HG03354 (cell line): ENCODE results near the gene CFAP54.

ENCODE experiments used
- ATAC-seq: cut with Tn5 transposase; IDR thresholded peaks from one replicate; pipeline ENCODE4 v1.9.1; 2021; ENCODE audit warnings: mild to moderate bottlenecking; ENCODE audit not compliant: unreplicated experiment, poor library complexity, severe bottlenecking

Gene CFAP54

GRCh38 chr12:96872961-96873360 is 383.6 kb downstream of the CFAP54 start:
- no peak for ATAC-seq

GRCh38 chr12:96874211-96874610 is 384.8 kb downstream of the CFAP54 start:
- no peak for ATAC-seq

GRCh38 chr12:96876966-96877365 is 387.6 kb downstream of the CFAP54 start:
- no peak for ATAC-seq

GRCh38 chr12:96878704-96879103 is 389.3 kb downstream of the CFAP54 start:
- no peak for ATAC-seq

GRCh38 chr12:96879301-96879700 is 389.9 kb downstream of the CFAP54 start:
- no peak for ATAC-seq

GRCh38 chr12:96880220-96880619 is 390.8 kb downstream of the CFAP54 start:
- ATAC-seq, result no peak

- ATAC-seq, result no peak
Measured at GRCh38 chr12:96881608-96882007, 392.2 kb downstream of the CFAP54 start.

- ATAC-seq, result no peak
Measured at GRCh38 chr12:96882862-96883261, 393.5 kb downstream of the CFAP54 start.

- ATAC-seq, result no peak
Measured at GRCh38 chr12:96883571-96883970, 394.2 kb downstream of the CFAP54 start.

GRCh38 chr12:96886998-96887677 is 397.8 kb downstream of the CFAP54 start:
- ATAC-seq, result no peak

GRCh38 chr12:96889273-96889933 is 400.0 kb downstream of the CFAP54 start:
- no peak for ATAC-seq

- no peak for ATAC-seq
Measured at GRCh38 chr12:96890331-96890730, 401.0 kb downstream of the CFAP54 start.

GRCh38 chr12:96892104-96892503 is 402.7 kb downstream of the CFAP54 start:
- ATAC-seq, result no peak

- no peak for ATAC-seq
Measured at GRCh38 chr12:96897421-96897820, 408.0 kb downstream of the CFAP54 start.

GRCh38 chr12:96901175-96901574 is 411.8 kb downstream of the CFAP54 start:
- no peak for ATAC-seq

- no peak for ATAC-seq
Measured at GRCh38 chr12:96902076-96902475, 412.7 kb downstream of the CFAP54 start.

- no peak for ATAC-seq
Measured at GRCh38 chr12:96906498-96906848, 417.1 kb downstream of the CFAP54 start.

GRCh38 chr12:96906849-96907670 is 417.7 kb downstream of the CFAP54 start, which contains the start of gene NEDD1:
TSS of gene NEDD1 (plus strand) at chr12:96907257. CDS start at chr12:96909760, 2,503 bp downstream.
- ATAC-seq, result peak; percentile 95

- ATAC-seq, result peak; percentile 34
Measured at GRCh38 chr12:96907671-96908422, 418.5 kb downstream of the CFAP54 start.

- no peak for ATAC-seq
Measured at GRCh38 chr12:96908423-96908675, 419.0 kb downstream of the CFAP54 start.
